HepG2 (cell line): ENCODE data around the gene C17orf58. TPM values are rescaled to one million over a fixed set of nuclear protein-coding genes. Genes with fewer than 3 reads are reported as not detected.

Experiments
- ARNT2 ChIP-seq: sonication (generic); formaldehyde crosslinking; IDR thresholded peaks from 2 replicates; pipeline ENCODE4 v1.8.0; 2022; ENCODE audit warnings: mild to moderate bottlenecking, low read depth, missing genetic modification reagents, moderate library complexity
- DR1 ChIP-seq: sonication (generic); formaldehyde crosslinking; IDR thresholded peaks from 2 replicates; pipeline ENCODE4 v1.8.0; 2021; ENCODE audit warnings: mild to moderate bottlenecking, missing genetic modification reagents, inconsistent platforms
- JDP2 ChIP-seq: sonication (generic); formaldehyde crosslinking; IDR thresholded peaks from 2 replicates; pipeline ENCODE4 v1.8.1; 2022; ENCODE audit warnings: missing genetic modification reagents, borderline replicate concordance
- KDM4B ChIP-seq: sonication (generic); formaldehyde crosslinking; IDR thresholded peaks from 2 replicates; pipeline ENCODE4 v1.4.0; 2020; ENCODE audit warnings: missing genetic modification reagents
- NR2F2 ChIP-seq: IDR thresholded peaks from 2 replicates; pipeline ENCODE4 v1.6.1; 2012; ENCODE audit warnings: low read depth, inconsistent platforms, borderline replicate concordance
- PHF20 ChIP-seq: sonication (generic); formaldehyde crosslinking; IDR thresholded peaks from 2 replicates; pipeline ENCODE4 v1.5.0; 2020; ENCODE audit warnings: mild to moderate bottlenecking, missing genetic modification reagents
- RBAK ChIP-seq: sonication (generic); formaldehyde crosslinking; IDR thresholded peaks from 2 replicates; pipeline ENCODE4 v1.5.1; 2020; ENCODE audit warnings: mild to moderate bottlenecking, missing genetic modification reagents
- RBM22 ChIP-seq: fragments of 200-400 bp; formaldehyde crosslinking; optimal IDR thresholded peaks from 2 replicates; pipeline ENCODE3; 2017; ENCODE audit warnings: mild to moderate bottlenecking, low read length, moderate library complexity
- SALL2 ChIP-seq: sonication (generic); formaldehyde crosslinking; IDR thresholded peaks from 2 replicates; pipeline ENCODE4 v1.8.1; 2023; ENCODE audit warnings: mild to moderate bottlenecking, missing genetic modification reagents, inconsistent platforms
- TCF12 ChIP-seq, 2 experiments: fragments of 450-650 bp in 1 of 2; sonication (generic) in 1 of 2; formaldehyde crosslinking in 1 of 2; IDR thresholded peaks; 2 replicates each; pipeline versions ENCODE4 v1.6.1 to v1.8.0; 2017 to 2022; ENCODE audit warnings: antibody characterized with exemption in 1 of 2, mild to moderate bottlenecking in 1 of 2, missing genetic modification reagents in 1 of 2, moderate library complexity in 1 of 2
- YY1 ChIP-seq: IDR thresholded peaks from 2 replicates; pipeline ENCODE4 v1.6.1; 2011; ENCODE audit warnings: low read length, low read depth, moderate library complexity, mild to moderate bottlenecking; ENCODE audit not compliant: insufficient read depth, insufficient replicate concordance
- ZFP82 ChIP-seq: sonication (generic); formaldehyde crosslinking; IDR thresholded peaks from 2 replicates; pipeline ENCODE4 v1.5.1; 2020; ENCODE audit warnings: mild to moderate bottlenecking, missing genetic modification reagents, borderline replicate concordance
- ZNF260 ChIP-seq: sonication (generic); formaldehyde crosslinking; IDR thresholded peaks from 2 replicates; pipeline ENCODE4 v1.4.0; 2020; ENCODE audit warnings: missing genetic modification reagents, low read depth, mild to moderate bottlenecking, borderline replicate concordance
- ZNF276 ChIP-seq: sonication (generic); formaldehyde crosslinking; IDR thresholded peaks from 2 replicates; pipeline ENCODE4 v1.4.0; 2020; ENCODE audit warnings: mild to moderate bottlenecking, low read depth, missing genetic modification reagents
- ZNF672 ChIP-seq: sonication (generic); formaldehyde crosslinking; IDR thresholded peaks from 2 replicates; pipeline ENCODE4 v1.8.1; 2022; ENCODE audit warnings: missing genetic modification reagents
- ZSCAN20 ChIP-seq: sonication (generic); formaldehyde crosslinking; IDR thresholded peaks from 2 replicates; pipeline ENCODE4 v1.4.0; 2020; ENCODE audit warnings: missing genetic modification reagents, mild to moderate bottlenecking, borderline replicate concordance
- polyA plus RNA-seq, 8 experiments: library from polyadenylated mRNA; depleted of rRNA in 3 of 8; stranded (reverse) in 7 of 8; unstranded in 1 of 8; fragments of >200 nt; fragmentation: Illumina TruSeq in 4 of 8; extraction: Trizol in 4 of 8; gene quantifications; 2 replicates each; pipeline versions ENCODE4 v1.2.1 to v1.2.3, GENCODE V29; 2011 to 2016; ENCODE audit warnings: low read depth in 4 of 8, missing spikeins in 1 of 8, mixed read lengths in 1 of 8; ENCODE audit not compliant: insufficient read depth in 1 of 8
- total RNA-seq, 5 experiments: library from RNA; depleted of rRNA; stranded (reverse); fragments of >200 nt; fragmentation: Illumina TruSeq; extraction: Trizol; gene quantifications; 2 replicates each; pipeline ENCODE4 v1.2.3, GENCODE V29; 2016; ENCODE audit warnings: low read depth in 1 of 5
- TF ChIP-seq, protein P1 (sequence below): sonication (generic); formaldehyde crosslinking; IDR thresholded peaks from 2 replicates; pipeline ENCODE4 v1.4.0; 2020; ENCODE audit warnings: mild to moderate bottlenecking, missing genetic modification reagents
- TF ChIP-seq, protein P2 (sequence below): sonication (generic); formaldehyde crosslinking; IDR thresholded peaks from 2 replicates; pipeline ENCODE4 v1.4.0; 2020; ENCODE audit warnings: missing genetic modification reagents
- TF ChIP-seq, protein P3 (sequence below): sonication (generic); formaldehyde crosslinking; IDR thresholded peaks from 2 replicates; pipeline ENCODE4 v1.4.0; 2020; ENCODE audit warnings: mild to moderate bottlenecking, missing genetic modification reagents

Gene C17orf58
- total and polyA plus RNA-seq, 2 of the 13 experiments (the other 11 are each of a cell fraction or from before 2014, with no cell fraction given): 15.6 to 15.8 TPM

DNA sequence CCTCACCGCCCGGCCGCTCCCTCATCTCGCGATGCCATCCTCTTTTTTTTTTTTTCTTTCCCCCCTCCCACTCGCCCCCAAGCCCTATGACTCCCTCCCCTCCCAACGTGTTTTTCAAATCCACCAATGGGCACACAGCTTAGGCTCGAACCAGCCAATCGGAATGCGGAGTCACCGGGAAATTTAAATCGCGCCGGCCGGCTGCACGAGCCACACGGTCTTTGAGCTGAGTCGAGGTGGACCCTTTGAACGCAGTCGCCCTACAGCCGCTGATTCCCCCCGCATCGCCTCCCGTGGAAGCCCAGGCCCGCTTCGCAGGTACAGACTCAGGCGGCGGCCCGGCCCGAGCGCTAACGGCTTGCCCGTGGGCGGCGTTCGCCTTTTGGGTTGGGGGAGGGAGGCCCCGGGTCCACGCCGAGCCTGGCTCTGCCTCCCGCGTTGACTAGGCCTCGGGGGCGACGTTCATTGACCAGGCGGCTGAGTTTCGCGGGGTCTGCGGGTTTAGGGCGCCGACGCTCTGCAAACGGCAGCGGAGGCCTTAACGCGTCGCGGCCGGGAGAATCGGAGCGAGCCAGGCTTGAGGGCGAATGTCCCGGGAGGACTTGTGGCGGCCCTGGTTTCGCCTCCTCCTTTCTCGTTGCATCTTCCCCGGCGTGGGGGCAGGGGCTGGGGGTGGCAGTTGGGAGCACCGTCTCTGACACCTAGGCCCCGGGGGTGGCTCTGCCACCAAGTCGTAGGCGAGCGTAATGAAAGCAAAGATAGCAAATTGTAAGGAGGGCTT lies 39.4 kb upstream of the C17orf58 start, which contains the start of gene KPNA2 (continued):
- TF ChIP-seq, protein P1, sequence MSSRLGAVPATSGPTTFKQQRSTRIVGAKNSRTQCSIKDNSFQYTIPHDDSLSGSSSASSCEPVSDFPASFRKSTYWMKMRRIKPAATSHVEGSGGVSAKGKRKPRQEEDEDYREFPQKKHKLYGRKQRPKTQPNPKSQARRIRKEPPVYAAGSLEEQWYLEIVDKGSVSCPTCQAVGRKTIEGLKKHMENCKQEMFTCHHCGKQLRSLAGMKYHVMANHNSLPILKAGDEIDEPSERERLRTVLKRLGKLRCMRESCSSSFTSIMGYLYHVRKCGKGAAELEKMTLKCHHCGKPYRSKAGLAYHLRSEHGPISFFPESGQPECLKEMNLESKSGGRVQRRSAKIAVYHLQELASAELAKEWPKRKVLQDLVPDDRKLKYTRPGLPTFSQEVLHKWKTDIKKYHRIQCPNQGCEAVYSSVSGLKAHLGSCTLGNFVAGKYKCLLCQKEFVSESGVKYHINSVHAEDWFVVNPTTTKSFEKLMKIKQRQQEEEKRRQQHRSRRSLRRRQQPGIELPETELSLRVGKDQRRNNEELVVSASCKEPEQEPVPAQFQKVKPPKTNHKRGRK (CRISPR knock-in tag): no peak
- TF ChIP-seq SALL2 (CRISPR knock-in tag) (peak; percentile 99), YY1 (peak; percentile 28), RBM22 (peak; percentile 87), NR2F2 (peak; percentile 12; the same call in 1 of the 2 replicates), ARNT2 (peak; percentile 99), ZNF672 (no peak), KDM4B (CRISPR knock-in tag) (peak; percentile 78; the same call in 1 of the 2 replicates), ZSCAN20 (CRISPR knock-in tag) (no peak), ZFP82 (CRISPR knock-in tag) (peak; percentile 91; the same call in 1 of the 2 replicates), ZNF276 (CRISPR knock-in tag) (peak; percentile 70; the same call in 1 of the 2 replicates), ZNF260 (CRISPR knock-in tag) (no peak), DR1 (CRISPR knock-in tag) (peak; percentile 92), PHF20 (CRISPR knock-in tag) (no peak; the same call in 1 of the 2 replicates), RBAK (CRISPR knock-in tag) (no peak), JDP2 (no peak; the same call in 1 of the 2 replicates), TCF12 (IDR thresholded peaks at IDR 0.05) (no peak), TCF12 (CRISPR knock-in tag; IDR thresholded peaks at IDR 0.05) (no peak; the same call in 1 of the 2 replicates)
- TF ChIP-seq, protein P2, sequence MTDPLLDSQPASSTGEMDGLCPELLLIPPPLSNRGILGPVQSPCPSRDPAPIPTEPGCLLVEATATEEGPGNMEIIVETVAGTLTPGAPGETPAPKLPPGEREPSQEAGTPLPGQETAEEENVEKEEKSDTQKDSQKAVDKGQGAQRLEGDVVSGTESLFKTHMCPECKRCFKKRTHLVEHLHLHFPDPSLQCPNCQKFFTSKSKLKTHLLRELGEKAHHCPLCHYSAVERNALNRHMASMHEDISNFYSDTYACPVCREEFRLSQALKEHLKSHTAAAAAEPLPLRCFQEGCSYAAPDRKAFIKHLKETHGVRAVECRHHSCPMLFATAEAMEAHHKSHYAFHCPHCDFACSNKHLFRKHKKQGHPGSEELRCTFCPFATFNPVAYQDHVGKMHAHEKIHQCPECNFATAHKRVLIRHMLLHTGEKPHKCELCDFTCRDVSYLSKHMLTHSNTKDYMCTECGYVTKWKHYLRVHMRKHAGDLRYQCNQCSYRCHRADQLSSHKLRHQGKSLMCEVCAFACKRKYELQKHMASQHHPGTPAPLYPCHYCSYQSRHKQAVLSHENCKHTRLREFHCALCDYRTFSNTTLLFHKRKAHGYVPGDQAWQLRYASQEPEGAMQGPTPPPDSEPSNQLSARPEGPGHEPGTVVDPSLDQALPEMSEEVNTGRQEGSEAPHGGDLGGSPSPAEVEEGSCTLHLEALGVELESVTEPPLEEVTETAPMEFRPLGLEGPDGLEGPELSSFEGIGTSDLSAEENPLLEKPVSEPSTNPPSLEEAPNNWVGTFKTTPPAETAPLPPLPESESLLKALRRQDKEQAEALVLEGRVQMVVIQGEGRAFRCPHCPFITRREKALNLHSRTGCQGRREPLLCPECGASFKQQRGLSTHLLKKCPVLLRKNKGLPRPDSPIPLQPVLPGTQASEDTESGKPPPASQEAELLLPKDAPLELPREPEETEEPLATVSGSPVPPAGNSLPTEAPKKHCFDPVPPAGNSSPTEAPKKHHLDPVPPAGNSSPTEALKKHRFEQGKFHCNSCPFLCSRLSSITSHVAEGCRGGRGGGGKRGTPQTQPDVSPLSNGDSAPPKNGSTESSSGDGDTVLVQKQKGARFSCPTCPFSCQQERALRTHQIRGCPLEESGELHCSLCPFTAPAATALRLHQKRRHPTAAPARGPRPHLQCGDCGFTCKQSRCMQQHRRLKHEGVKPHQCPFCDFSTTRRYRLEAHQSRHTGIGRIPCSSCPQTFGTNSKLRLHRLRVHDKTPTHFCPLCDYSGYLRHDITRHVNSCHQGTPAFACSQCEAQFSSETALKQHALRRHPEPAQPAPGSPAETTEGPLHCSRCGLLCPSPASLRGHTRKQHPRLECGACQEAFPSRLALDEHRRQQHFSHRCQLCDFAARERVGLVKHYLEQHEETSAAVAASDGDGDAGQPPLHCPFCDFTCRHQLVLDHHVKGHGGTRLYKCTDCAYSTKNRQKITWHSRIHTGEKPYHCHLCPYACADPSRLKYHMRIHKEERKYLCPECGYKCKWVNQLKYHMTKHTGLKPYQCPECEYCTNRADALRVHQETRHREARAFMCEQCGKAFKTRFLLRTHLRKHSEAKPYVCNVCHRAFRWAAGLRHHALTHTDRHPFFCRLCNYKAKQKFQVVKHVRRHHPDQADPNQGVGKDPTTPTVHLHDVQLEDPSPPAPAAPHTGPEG (CRISPR knock-in tag): peak; percentile 88
- TF ChIP-seq, protein P3, sequence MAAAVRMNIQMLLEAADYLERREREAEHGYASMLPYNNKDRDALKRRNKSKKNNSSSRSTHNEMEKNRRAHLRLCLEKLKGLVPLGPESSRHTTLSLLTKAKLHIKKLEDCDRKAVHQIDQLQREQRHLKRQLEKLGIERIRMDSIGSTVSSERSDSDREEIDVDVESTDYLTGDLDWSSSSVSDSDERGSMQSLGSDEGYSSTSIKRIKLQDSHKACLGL (CRISPR knock-in tag): peak; percentile 97
